RCC 7860 (cell line): ENCODE results near the gene GDF7.
A peak's percentile ranks its signal among the peaks of the same experiment; 100 is the strongest.

ENCODE experiments used
- DNase-seq: peaks from one replicate; pipeline ENCODE4 v3.0.0-alpha.2; 2015; ENCODE audit warnings: low spot score
- FAIRE-seq: peaks from 2 replicates; lab custom pipeline; 2012; peaks lifted over from hg19 to GRCh38; lab: Jason Lieb, UNC

The GDF7 gene

DNA sequence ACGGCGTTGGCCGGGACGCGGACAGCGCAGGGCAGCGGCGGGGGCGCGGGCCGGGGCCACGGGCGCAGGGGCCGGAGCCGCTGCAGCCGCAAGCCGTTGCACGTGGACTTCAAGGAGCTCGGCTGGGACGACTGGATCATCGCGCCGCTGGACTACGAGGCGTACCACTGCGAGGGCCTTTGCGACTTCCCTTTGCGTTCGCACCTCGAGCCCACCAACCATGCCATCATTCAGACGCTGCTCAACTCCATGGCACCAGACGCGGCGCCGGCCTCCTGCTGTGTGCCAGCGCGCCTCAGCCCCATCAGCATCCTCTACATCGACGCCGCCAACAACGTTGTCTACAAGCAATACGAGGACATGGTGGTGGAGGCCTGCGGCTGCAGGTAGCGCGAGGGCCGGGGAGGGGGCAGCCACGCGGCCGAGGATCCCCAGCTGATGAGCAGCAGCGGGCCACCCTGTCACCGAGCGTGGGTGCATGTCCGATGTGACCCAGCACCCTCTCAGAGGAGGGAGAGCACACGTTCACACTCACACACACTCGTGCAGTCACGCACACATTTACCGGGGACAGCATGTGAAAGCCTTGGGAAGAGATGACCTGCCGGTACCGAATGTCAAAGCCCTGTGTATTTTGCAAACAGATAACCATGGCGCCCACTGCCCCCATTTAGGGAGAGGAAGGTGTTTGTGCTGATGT lies 4.2 kb downstream of the GDF7 start:
- FAIRE-seq (no peak), DNase-seq (no peak)

DNA sequence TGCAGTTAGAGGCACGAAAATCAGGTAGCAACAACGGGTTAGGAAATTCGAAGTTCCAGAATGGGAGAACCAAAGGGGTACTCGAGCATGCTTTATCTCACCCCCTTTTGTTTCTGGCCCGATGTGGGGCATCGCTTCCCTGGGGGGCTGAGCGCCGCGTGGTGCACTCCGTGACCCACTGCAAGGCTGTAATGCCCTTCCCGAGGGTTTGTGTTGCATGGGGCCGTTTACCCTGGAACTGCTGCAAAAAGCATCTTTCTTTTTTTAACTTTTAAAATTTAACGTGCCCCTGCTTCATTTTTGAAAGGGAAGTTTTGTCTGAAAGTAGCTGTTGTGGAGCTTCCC lies 4.8 kb downstream of the GDF7 start:
- no peak for DNase-seq
- FAIRE-seq, result no peak

DNA sequence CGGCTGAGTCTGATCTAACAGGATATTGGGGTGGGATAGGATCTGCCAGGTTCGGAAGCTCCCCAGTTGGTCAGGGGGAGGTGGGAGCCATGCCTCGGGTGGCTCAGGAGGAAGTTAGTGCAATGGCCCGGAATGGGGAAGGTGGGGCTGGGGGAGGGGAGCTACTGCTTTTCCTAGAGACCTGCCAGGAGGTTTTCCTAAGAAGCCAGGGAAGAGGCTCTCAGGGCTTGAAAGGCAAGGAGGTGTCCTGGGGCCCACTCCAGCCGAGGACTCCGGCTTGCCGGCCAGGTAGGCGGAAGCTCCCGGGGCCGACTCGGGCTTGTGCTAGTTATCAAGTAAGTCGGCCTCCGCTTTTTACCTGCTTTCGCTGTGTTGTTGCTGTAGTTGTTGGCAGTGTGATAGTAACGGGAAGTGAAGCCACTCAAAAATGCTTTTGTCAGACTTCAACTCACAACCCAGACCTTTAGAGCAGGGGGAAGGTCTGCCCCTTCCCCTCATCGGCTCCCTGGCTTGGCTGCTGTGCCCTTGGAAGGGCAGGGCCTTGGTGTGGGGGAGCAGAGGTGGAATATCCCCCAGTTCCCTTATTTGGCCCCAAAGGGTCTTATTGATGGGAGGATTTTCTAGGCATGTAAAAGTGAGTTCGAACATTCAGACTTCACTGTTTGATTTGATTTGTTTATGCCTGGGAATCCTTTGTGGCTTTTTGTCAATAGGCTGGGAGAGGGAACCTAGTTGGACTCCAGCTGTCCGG lies 5.4 kb downstream of the GDF7 start:
- no peak for FAIRE-seq
- no peak for DNase-seq

GRCh38 chr2:20673686-20674308 lies 6.9 kb downstream of the GDF7 start:
- DNase-seq (no peak), FAIRE-seq (no peak)

GRCh38 chr2:20674309-20674965 lies 7.5 kb downstream of the GDF7 start:
- no peak for DNase-seq
- FAIRE-seq, result no peak

- FAIRE-seq (peak; percentile 79), DNase-seq (peak; percentile 68)
These were observed 8.2 kb downstream of the GDF7 start for GRCh38 chr2:20674974-20675679.

DNA sequence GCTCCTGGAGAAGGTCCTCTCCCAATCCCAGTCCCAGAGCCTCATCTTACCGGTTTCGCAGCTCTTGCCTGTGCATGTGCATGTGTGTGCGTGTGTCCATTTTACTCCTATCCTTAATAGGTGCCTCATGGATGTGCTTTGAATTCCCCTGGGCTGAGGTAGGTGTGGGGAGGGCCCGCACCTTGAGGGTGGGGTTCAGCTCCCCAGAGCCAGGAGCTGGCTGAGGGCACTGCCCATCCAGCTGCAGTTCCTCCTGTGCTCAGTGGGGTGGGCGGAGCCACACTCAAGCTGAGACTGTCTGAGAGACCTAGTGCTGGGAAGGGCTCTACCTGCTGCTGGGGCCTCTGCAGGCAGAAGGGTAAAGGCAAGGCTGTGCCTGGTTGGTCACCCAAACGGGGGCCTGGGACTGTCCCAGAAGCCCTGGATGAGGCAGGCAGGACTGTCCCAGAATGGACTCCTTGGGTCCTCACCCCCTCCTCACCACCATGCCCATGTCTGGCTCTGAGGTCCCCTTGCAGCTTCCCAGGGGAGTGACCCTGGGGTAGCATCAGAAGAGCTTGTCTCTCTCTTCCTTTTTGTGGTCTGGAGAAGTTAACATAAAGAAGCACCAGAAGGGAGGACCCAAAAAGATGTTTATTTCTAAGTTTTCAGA lies 8.9 kb downstream of the GDF7 start:
- FAIRE-seq, result no peak
- DNase-seq, result peak; percentile 11

DNA sequence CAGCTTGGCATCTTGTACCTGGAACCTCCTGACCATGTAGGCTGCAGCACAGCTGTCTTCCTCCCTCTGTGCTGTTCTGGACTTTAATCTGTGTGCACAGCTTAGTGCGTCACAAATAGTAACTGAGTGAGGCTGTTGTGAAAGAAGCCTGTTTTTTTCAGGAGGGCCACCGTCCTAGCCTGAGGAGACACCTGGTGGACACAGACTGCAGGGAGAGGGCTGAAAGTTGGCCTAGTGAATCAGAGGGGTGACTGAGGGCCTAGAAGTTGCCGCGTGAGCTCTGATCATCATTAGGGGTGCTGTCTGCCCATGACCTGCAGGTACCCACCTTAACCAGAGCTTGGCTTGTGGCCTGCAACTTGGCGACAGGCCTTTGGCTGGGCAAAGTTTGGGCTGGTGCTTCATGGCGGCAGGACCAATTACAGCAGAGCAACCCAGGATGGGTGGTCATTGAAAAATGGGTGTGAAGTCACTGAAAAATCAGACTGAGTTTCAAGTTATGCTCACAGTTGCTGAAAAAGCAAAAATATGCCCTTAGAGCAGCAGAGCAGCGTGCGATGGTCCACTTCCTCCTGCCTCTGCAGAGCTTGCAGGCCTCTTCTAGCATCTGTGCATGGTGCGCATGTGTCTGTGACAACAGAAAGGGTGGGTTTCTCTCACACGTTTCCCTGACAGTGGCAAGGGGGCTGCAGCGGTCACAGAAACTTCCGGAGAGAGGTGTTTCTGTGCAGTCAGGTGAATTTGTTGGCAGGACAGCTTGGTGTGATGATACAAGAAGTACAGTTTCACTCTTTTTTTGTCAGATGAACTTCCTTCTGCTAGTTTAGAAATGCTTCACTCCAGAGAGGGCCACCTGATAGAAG lies 9.6 kb downstream of the GDF7 start:
- DNase-seq (no peak), FAIRE-seq (no peak)

DNA sequence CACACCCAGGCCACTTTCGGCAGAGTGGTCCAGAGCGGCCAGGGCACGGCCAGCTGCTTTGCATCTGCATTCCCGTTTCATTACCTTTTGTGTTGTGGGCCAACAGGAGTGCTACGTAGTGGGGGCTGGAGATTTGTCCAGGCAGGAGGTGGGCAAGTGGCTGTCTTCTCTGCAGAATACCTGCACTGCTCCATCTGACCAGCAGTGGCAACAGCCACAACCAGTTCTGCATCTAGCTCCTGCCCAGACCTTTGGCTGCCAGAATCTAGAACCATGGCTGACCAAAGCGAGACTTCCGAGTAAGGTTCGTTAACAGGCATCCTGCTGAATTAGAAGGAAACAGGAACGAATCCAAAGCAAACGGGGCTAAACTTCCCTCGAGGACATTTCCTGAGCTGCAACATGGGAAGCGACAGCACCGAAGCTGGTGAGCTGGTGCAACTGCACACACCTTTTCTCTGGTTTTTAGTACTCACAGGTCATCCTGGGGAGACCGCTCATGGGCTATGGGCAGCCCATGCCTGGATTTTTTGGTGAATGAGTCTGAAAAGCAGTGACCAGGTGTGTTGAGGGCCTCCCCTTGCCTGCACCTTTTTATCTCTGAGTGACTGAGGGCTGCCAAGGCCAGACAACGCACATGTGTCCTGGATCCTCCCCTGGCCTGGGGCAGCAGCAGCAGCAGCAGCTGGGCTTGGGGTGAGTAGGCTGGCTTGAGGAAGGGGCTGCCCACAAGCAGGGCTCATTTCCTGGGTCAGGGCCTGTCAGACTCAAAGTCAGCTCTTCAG lies 10.5 kb downstream of the GDF7 start:
- DNase-seq (no peak), FAIRE-seq (no peak)

DNA sequence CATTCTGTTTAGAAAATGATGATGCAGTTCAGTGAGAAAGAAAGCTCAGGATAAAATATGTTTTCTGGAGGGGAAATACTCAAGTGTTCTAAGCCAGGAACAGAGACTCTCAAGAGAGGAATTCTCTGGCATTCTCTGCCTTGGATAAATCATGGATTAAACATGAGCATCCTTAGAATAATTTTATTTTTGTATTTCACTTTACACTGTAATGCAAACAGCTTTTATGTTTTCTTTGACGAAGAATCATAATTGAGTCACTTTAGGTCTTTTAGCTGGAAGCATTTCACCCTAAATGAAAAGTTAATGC lies 11.1 kb downstream of the GDF7 start:
- DNase-seq, result no peak
- no peak for FAIRE-seq

DNA sequence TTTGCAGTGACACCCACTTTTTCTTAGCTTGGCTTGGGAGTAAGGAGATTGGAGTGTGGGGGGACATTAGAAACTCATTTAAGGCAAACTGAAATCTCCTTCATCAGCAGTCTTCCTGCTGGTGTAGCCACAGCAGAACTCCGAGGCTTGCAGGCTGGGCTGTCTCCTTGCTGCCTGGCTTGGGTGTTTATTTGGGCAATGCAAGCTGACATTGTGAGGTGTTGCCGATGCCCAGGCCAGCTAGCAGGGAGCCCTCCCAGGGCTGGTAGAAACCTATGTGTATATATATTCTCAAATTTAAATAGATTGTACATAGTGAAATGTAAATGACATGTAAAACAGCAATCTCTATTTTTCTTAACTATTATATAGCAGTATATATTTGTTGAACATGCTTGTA lies 11.8 kb downstream of the GDF7 start:
- FAIRE-seq, result no peak

DNA sequence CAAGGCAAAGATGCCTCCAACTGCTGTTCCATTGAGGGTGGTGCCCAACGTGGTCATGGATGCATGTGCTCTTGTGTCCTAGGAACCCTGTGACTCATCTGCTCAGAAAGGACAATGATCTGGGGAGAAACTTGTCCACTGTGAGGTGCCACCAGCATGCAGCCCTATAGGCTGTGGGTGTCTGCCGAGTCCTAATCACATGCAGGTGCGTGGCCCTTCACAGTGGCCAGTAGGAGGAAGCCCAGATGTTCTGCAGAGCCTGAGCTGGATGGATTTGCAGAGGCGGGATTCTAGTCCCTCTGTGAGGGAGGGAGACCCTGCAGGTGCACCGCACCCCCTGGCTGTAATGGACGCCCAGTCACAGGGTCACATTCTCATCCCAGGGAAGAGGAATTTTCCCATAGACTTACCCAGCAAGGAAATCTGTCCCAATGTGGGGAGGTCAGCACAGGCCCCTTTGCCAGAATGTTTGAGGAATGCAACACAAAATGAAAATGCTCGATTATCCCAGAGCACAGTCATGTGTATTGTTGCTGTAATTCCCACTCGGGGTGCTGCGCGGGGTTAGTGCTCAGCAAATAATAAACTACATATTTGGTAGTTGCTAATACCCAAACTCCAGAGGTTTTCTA lies 13.9 kb downstream of the GDF7 start:
- FAIRE-seq (no peak), DNase-seq (no peak)

More for the DNA sequence above, 11.8 kb downstream of the GDF7 start:
- no peak for DNase-seq

DNA sequence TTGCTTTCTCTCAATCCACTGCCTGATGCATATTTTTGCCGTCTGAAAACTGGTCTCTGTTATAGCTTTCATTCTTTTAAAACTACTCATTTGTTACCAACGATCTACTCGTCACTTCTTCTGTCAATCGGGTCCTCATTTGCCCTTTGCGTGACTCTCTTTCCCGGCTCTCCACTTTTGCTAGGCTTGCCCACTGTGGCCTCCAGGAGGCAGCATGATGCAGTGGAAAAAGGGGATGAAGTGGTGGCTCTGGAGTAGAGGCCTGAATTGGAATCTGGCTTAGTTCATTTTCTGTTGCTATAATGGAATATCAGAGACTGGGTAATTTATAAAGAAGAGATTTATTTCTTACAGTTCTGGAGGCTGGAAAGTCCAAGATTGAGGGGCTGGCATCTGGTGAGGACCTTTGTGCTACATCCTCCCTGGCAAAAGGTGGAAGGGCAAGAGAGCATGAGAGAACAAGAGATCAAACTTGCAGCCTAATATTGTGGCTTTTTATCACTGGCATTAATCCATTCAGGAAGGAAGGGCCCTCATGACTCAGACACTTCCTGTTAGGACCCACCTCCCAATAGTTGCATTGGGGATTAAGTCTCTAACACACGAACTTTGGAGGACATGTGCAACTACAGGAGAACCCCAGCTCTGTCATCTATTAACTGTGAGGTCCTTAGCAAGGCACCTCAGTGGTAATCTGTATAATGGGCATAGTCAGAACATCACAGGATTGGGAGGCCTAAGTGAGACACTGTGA lies 15.4 kb downstream of the GDF7 start:
- FAIRE-seq (no peak), DNase-seq (no peak)

- FAIRE-seq (no peak), DNase-seq (no peak)
These were observed 17.7 kb downstream of the GDF7 start for GRCh38 chr2:20684581-20685063.

GRCh38 chr2:20687260-20687832 lies 20.4 kb downstream of the GDF7 start:
- FAIRE-seq (no peak), DNase-seq (no peak)

- no peak for FAIRE-seq
- no peak for DNase-seq
These were observed 22.7 kb downstream of the GDF7 start for GRCh38 chr2:20689428-20690264.
